B cell (primary cell): ENCODE results near the gene GALNT10.

Experiments used
- CTCF ChIP-seq: fragments of 200-600 bp; IDR thresholded peaks from one replicate; pipeline ENCODE4 v1.8.0; 2022; ENCODE audit warnings: antibody characterized with exemption, mild to moderate bottlenecking
- EZH2 ChIP-seq: IDR thresholded peaks from 2 replicates; pipeline ENCODE4 v1.6.1; 2012; ENCODE audit warnings: borderline replicate concordance, low read depth, mild to moderate bottlenecking, moderate library complexity, low read length; ENCODE audit not compliant: insufficient read depth, poor library complexity, severe bottlenecking

- TF ChIP-seq CTCF = no peak
- no peak for TF ChIP-seq EZH2
Measured at GRCh38 chr5:154406231-154406630, 215.7 kb downstream of the GALNT10 start.
